Urinary bladder (tissue), 4 donors: ENCODE measurements around the gene MDFI. TPM values are rescaled to one million over a fixed set of nuclear protein-coding genes. Genes with fewer than 3 reads are reported as not detected.

ENCODE experiments used
- DNase-seq: peaks from one replicate; pipeline ENCODE4 v3.0.0-alpha.2; 2015; ENCODE audit errors: extremely low spot score
- H3K27ac ChIP-seq: one replicate; pipeline ENCODE4 v1.5.1; 2013; ENCODE audit warnings: low read depth, mild to moderate bottlenecking, moderate library complexity
- H3K36me3 ChIP-seq: one replicate; pipeline ENCODE4 v1.6.1; 2013; ENCODE audit warnings: mild to moderate bottlenecking, moderate library complexity; ENCODE audit not compliant: insufficient read depth
- H3K4me1 ChIP-seq: one replicate; pipeline ENCODE4 v1.6.1; 2013; ENCODE audit warnings: mild to moderate bottlenecking, moderate library complexity; ENCODE audit not compliant: insufficient read depth
- H3K4me3 ChIP-seq: one replicate; pipeline ENCODE4 v1.5.1; 2013; ENCODE audit warnings: low read depth, low read length
- WGBS: extraction: QIAGEN DNeasy Blood & Tissue Kit; methylation state at CpG from one replicate; pipeline ENCODE4 v1.1.7; 2013; 5-methylcytosine and 5-hydroxymethylcytosine counted together
- polyA plus RNA-seq: library from polyadenylated mRNA; stranded (reverse); fragments of 200-250 nt; gene quantifications from one replicate; pipeline ENCODE4 v1.2.3, GENCODE V29; 2013
- total RNA-seq: library from RNA; depleted of rRNA; stranded (reverse); fragments of >200 nt; gene quantifications from one replicate; pipeline ENCODE4 v1.2.3, GENCODE V29; 2014
- donor health status: healthy with polysubstance abuse.
- donor health status: healthy.

Gene MDFI
- total and polyA plus RNA-seq, 2 donors, result 20.6 to 32.6 TPM

DNA sequence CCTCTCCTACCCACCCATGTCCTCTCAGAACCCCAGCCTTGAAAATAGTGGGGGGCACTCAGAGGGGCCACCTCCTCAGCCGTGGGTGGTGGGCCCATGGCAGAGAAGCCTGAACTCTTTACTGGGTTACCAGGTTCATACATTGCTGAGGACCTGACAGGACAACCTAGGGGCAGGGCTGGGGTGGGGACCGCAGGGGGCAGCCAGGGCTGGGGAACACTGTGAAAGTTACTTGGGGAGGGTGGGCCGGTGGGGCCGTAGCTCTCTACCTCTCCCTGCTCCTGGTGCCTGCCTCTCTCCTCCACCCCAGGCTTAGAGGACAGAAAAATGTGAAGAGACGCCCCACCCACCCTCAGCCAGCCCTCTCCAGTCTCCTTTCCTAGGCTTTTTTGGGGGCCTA is 15.4 kb downstream of the MDFI start:
- Histone ChIP-seq H3K4me3 (no peak overlapping the region), H3K27ac (no peak overlapping the region), H3K36me3 (no peaks in the 10 kb centered on the region), H3K4me1 (no peaks in the 10 kb centered on the region)
- WGBS, result 77% methylated on average over 5 of the region's 5 CpGs
- DNase-seq, result no peak

- H3K4me3 ChIP-seq, result no peak overlapping the region
- no peaks in the 10 kb centered on the region for H3K36me3 ChIP-seq
- 77% methylated on average over 5 of the region's 5 CpGs for WGBS
- no peak overlapping the region for H3K27ac ChIP-seq
- H3K4me1 ChIP-seq, result no peaks in the 10 kb centered on the region
- DNase-seq, result no peak
Observed at GRCh38 chr6:41654151-41654697, 16.0 kb downstream of the MDFI start.

- 91% methylated on average over 8 of the region's 8 CpGs for WGBS
- Histone ChIP-seq H3K36me3 (no peaks in the 10 kb centered on the region), H3K4me3 (no peak overlapping the region), H3K4me1 (no peaks in the 10 kb centered on the region), H3K27ac (no peak overlapping the region)
- DNase-seq, result no peak
Observed at GRCh38 chr6:41654698-41655151, 16.5 kb downstream of the MDFI start.

- Histone ChIP-seq H3K36me3 (no peaks in the 10 kb centered on the region), H3K4me1 (no peaks in the 10 kb centered on the region), H3K4me3 (no peak overlapping the region), H3K27ac (no peak overlapping the region)
- 89% methylated on average over 8 of the region's 8 CpGs for WGBS
- DNase-seq, result no peak
Observed at GRCh38 chr6:41655176-41655575, 16.9 kb downstream of the MDFI start.

- Histone ChIP-seq H3K27ac (no peak overlapping the region), H3K4me3 (no peak overlapping the region), H3K4me1 (no peaks in the 10 kb centered on the region), H3K36me3 (no peaks in the 10 kb centered on the region)
- 56% methylated on average over 12 of the region's 12 CpGs for WGBS
- no peak for DNase-seq
Observed at GRCh38 chr6:41655646-41656001, 17.4 kb downstream of the MDFI start.

GRCh38 chr6:41656002-41656691 is 17.9 kb downstream of the MDFI start:
- no peak for DNase-seq
- no peak overlapping the region for H3K27ac ChIP-seq
- H3K4me3 ChIP-seq, result no peak overlapping the region
- H3K4me1 ChIP-seq, result no peaks in the 10 kb centered on the region
- WGBS, result 50% methylated on average over 14 of the region's 14 CpGs
- no peaks in the 10 kb centered on the region for H3K36me3 ChIP-seq

DNA sequence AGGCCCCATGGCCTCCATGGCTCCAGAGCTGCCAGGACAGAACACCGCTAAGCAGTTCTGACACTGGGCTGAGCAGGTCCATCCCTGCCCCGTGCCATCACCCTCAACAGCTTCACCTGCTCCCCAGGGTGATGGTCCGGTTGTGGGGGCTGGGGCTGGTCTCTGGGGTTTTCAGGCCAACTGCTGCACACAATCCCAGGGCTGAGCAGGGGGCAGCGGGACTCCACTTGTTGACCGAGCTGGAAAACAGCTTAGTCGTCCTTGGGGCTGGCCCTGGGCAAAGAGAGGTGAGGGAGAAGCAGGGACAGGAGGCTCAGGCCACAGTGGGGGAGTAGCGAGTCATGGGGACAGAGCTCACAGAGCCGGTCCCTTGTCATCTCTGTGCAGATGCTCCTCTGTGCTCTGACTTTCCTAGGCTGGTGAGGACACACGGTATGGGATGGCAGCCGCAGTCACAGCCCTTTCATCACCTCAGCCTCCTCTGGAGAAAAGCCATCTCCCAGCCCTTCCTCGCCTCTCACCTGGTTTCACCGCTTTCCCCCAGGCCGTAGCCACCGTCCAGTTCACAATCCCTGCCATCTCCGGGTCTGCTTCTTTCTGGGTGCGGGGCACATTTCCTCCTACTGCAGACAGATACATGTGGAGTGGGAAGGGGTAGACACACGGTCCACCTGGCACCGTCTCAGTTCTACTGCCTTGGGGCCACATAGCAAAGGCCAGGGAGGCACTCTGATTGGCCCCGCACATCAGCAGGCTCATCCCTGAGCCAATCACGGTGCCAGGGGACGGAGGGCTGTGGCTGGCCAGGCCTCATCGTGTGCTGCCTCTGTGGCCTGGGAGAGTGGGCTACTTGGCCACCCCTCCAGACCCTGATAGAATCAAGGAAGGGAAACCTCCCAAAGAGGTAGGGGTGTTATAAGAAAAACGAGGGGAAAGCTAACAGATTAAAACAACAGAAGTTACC is 19.1 kb downstream of the MDFI start:
- H3K27ac ChIP-seq, result no peak overlapping the region
- H3K4me1 ChIP-seq, result no peaks in the 10 kb centered on the region
- WGBS, result 91% methylated on average over 23 of the region's 23 CpGs
- no peak for DNase-seq
- no peaks in the 10 kb centered on the region for H3K36me3 ChIP-seq
- no peak overlapping the region for H3K4me3 ChIP-seq

DNA sequence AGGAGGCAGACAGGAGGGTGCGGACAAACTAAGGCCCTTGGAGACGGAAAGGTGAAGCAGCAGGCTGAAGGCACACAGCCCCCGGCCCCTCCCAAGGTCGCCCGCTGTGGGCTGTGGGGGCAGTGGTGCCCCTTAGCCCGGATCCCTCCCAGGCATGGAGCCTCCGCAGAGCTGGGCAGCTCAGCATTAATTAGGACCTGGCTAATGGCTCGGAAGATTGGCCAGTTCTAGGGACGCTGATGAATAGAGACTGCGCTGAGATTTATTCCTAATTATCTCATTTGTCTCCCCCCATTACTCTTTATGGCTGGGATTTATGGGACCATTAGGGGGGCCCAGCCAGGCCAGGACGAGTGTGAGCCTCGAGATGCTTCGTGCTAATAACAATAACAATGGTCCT is 20.4 kb downstream of the MDFI start:
- H3K4me3 ChIP-seq, result no peak overlapping the region
- no peaks in the 10 kb centered on the region for H3K36me3 ChIP-seq
- WGBS, result 88% methylated on average over 13 of the region's 13 CpGs
- DNase-seq, result no peak
- H3K27ac ChIP-seq, result no peak overlapping the region
- H3K4me1 ChIP-seq, result no peaks in the 10 kb centered on the region

- no peak overlapping the region for H3K27ac ChIP-seq
- DNase-seq, result no peak
- no peaks in the 10 kb centered on the region for H3K4me1 ChIP-seq
- H3K36me3 ChIP-seq, result no peaks in the 10 kb centered on the region
- WGBS, result 71% methylated on average over 7 of the region's 7 CpGs
- H3K4me3 ChIP-seq, result no peak overlapping the region
Observed at GRCh38 chr6:41659935-41660334, 21.7 kb downstream of the MDFI start.

- H3K36me3 ChIP-seq, result no peaks in the 10 kb centered on the region
- no peak for DNase-seq
- no peaks in the 10 kb centered on the region for H3K4me1 ChIP-seq
- no peak overlapping the region for H3K4me3 ChIP-seq
- WGBS, result 81% methylated on average over 5 of the region's 5 CpGs
- H3K27ac ChIP-seq, result no peak overlapping the region
Observed at GRCh38 chr6:41663568-41663967, 25.3 kb downstream of the MDFI start.

- Histone ChIP-seq H3K27ac (no peak overlapping the region), H3K4me1 (no peaks in the 10 kb centered on the region), H3K4me3 (no peak overlapping the region), H3K36me3 (no peaks in the 10 kb centered on the region)
- 85% methylated on average over 5 of the region's 5 CpGs for WGBS
- no peak for DNase-seq
Observed at GRCh38 chr6:41664271-41664670, 26.0 kb downstream of the MDFI start.

- Histone ChIP-seq H3K4me3 (no peak overlapping the region), H3K27ac (no peak overlapping the region), H3K4me1 (no peaks in the 10 kb centered on the region), H3K36me3 (no peaks in the 10 kb centered on the region)
- no peak for DNase-seq
- 97% methylated on average over 1 of the region's 1 CpG for WGBS
Observed at GRCh38 chr6:41667195-41667594, 28.9 kb downstream of the MDFI start.

GRCh38 chr6:41668968-41669367 is 30.7 kb downstream of the MDFI start:
- Histone ChIP-seq H3K4me1 (no peaks in the 10 kb centered on the region), H3K36me3 (no peaks in the 10 kb centered on the region), H3K27ac (no peak overlapping the region), H3K4me3 (no peak overlapping the region)
- no peak for DNase-seq
- 97% methylated on average over 2 of the region's 2 CpGs for WGBS
